Measurements from ENCODE around the gene DDX43. TPM values are rescaled to one million over a fixed set of nuclear protein-coding genes. Genes with fewer than 3 reads are reported as not detected.

Gene DDX43
- total RNA-seq, 4 donors from 2014 or later = 0.89 to 2.3 (median 1.6) TPM

DNA sequence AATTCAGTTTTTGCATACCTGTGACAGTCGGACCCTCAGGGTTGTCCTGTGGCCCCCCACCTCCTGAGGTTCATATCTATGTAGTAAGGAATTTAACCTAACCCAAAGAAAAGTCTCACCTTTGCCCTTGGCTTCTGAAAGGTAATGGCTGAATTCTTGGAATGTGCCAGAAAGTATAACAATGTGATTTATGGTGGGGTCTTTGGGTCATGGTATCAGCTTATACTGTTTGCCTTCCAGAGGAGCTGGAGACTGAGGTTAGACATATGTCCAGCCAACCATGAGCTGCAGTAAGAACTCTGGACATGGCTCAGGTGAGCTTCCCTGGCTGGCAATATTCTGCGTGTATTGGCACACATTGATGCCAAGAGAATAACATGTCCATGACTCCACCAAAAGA, 26.9 kb downstream of the DDX43 start:
- WGBS, 2 donors = 74 to 77% methylated on average over 2 of the region's 2 CpGs
- intact Hi-C loops (cut with DNase I; ENCODE audit: low total_unique reads) = no loop called here
- no peak overlapping the region for H3K4me3 ChIP-seq (ENCODE audit: low read depth, poor library complexity, severe bottlenecking)
- no peak for DNase-seq (ENCODE audit: low spot score in 2 of 2)
- TF ChIP-seq POLR2A (IDR thresholded peaks at IDR 0.05) = no peak
- TF ChIP-seq, protein P1, sequence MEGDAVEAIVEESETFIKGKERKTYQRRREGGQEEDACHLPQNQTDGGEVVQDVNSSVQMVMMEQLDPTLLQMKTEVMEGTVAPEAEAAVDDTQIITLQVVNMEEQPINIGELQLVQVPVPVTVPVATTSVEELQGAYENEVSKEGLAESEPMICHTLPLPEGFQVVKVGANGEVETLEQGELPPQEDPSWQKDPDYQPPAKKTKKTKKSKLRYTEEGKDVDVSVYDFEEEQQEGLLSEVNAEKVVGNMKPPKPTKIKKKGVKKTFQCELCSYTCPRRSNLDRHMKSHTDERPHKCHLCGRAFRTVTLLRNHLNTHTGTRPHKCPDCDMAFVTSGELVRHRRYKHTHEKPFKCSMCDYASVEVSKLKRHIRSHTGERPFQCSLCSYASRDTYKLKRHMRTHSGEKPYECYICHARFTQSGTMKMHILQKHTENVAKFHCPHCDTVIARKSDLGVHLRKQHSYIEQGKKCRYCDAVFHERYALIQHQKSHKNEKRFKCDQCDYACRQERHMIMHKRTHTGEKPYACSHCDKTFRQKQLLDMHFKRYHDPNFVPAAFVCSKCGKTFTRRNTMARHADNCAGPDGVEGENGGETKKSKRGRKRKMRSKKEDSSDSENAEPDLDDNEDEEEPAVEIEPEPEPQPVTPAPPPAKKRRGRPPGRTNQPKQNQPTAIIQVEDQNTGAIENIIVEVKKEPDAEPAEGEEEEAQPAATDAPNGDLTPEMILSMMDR (IDR thresholded peaks at IDR 0.05) = no peak

GRCh38 chr6:73435236-73435635, 40.6 kb downstream of the DDX43 start:
- no peak for DNase-seq (ENCODE audit: low spot score in 2 of 2)
- no peak overlapping the region for H3K4me3 ChIP-seq (ENCODE audit: low read depth, poor library complexity, severe bottlenecking)
- TF ChIP-seq POLR2A (IDR thresholded peaks at IDR 0.05) = no peak
- TF ChIP-seq, protein P1 (IDR thresholded peaks at IDR 0.05) = no peak
- WGBS, 2 donors = 85 to 86% methylated on average over 3 of the region's 3 CpGs
- intact Hi-C loops (cut with DNase I; ENCODE audit: low total_unique reads) = no loop called here

DNA sequence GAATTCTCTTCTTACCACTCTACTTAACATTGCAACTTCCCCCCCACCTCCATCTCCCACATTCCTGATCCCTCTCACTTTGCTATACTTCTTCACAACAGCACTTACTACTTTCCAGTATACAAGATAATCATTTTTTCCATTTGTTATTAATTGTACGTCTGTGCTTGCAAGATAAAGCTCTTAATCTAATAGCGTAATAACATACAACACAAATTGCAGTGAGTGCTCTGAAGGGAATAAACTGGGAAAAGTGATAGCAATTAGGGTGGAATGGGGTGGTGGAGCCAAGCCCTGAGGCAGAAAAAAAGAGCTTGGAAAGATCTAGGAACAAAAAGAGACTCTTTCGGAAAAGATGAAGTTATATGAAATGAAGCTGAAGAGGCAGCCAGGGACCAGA, 48.9 kb downstream of the DDX43 start:
- no peak for DNase-seq (ENCODE audit: low spot score in 2 of 2)
- H3K4me3 ChIP-seq (ENCODE audit: low read depth, poor library complexity, severe bottlenecking) = no peak overlapping the region
- no peak for TF ChIP-seq POLR2A (IDR thresholded peaks at IDR 0.05)
- TF ChIP-seq, protein P1 (IDR thresholded peaks at IDR 0.05) = no peak
- 91 to 93% methylated on average over 3 of the region's 3 CpGs for WGBS, 2 donors
- intact Hi-C loops (cut with DNase I; ENCODE audit: low total_unique reads) = no loop called here

DNA sequence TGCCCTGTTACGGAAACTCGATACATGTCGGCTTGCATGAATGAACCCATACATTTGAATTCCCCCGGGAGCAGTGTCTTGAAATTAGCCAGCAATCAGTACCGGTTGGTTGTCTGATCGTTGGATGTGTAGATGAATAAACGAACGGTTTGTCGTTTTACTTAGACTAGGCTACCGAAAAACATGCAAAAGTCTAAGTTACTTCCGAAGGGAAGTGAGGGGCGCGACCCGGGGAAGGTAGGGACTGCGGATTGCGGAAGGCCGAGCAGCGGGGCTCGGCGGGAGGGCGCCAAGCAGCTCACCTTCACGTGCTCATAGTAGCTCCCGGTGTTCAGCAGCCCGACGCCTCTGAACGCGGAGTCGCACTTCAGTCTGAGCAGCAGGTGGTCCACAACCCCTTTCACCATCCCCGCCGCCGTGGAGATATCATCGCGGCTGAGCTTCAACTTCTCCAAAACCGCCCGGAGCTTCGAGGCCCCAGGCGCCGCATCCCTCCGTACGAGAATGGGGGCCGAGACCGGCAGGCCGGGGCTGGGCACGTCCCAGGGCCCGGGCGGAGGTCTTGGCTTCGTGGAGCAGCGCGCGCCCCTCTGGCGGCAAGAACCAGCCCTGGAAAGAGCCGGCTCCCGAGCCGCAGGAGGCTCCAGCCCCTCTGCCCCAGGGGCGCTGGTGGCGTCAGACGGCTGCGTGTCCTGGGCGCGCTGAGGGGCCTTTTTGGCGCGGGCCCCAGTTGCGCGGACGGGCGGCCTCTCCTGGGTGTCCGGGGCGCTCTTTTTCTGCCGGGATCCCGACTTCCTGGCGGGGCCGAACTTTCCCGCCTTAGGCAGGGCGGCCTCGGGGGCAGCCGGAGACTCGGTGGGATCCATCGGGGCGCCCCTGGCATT, 56.8 kb downstream of the DDX43 start:
- no peak for TF ChIP-seq POLR2A (IDR thresholded peaks at IDR 0.05)
- TF ChIP-seq, protein P1 (IDR thresholded peaks at IDR 0.05) = no peak
- intact Hi-C loops (cut with DNase I; ENCODE audit: low total_unique reads) = no loop called here

DNA sequence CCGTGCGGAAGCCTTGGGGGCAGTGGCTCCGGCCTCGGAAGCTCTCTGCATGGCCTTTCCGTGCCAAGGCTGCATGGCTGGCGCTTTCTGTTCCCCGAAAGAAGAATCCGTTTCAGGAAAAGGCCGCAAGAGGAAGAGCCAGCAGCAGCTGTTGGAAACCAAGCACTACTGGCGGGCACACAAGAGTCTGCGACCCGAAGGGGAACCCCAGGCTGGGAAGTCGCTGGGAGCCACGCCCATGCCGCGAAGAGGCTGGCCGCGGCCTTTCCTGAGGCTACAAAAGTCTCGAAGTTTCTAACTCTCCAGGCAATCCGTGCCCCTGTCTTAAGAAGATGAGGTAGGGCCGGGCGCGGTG, 57.5 kb downstream of the DDX43 start, which contains the start of gene CGAS:
CGAS (minus strand) TSS at position 191 of the 355 bp plus-strand sequence; CDS start at position 75, 116 bp downstream.
- 0 to 1% methylated on average over 12 to 19 of the region's 23 CpGs for WGBS, 2 donors
- intact Hi-C loops (cut with DNase I; ENCODE audit: low total_unique reads) = no loop called here
- TF ChIP-seq POLR2A (IDR thresholded peaks at IDR 0.05) = peak in 1 of 2 donors; percentile 16
- TF ChIP-seq, protein P1 (IDR thresholded peaks at IDR 0.05) = no peak
- peak; percentile 69 to 94 for DNase-seq (ENCODE audit: low spot score in 2 of 2)
- peak within 1 kb of the TSS; percentile 79 for H3K4me3 ChIP-seq (ENCODE audit: low read depth, poor library complexity, severe bottlenecking)

More for the DNA sequence above, 56.8 kb downstream of the DDX43 start:
- WGBS, 2 donors = 0 to 1% methylated on average over 44 to 55 of the region's 79 CpGs
- peak in 1 of 2 donors; percentile 88 for DNase-seq (ENCODE audit: low spot score in 2 of 2)
- H3K4me3 ChIP-seq (ENCODE audit: low read depth, poor library complexity, severe bottlenecking) = peak overlapping the region; percentile 79

All from lower leg skin (tissue), 4 donors.